Hepatocyte (in vitro differentiated cells): Measurements from ENCODE around the gene NPTX1. TPM values are rescaled to one million over a fixed set of nuclear protein-coding genes. Genes with fewer than 3 reads are reported as not detected.

Source experiments
- DNase-seq: peaks from one replicate; pipeline ENCODE4 v3.0.0-alpha.2; 2016; ENCODE audit warnings: low spot score
- H2AFZ ChIP-seq: fragments of 200-600 bp; sonication (generic); 2 replicates; pipeline ENCODE4 v1.6.0; 2016; ENCODE audit warnings: antibody characterized with exemption, mild to moderate bottlenecking
- H3K27ac ChIP-seq: fragments of 200-600 bp; sonication (generic); 2 replicates; pipeline ENCODE4 v1.5.1; 2016; ENCODE audit warnings: mild to moderate bottlenecking
- H3K27me3 ChIP-seq: fragments of 200-600 bp; sonication (generic); 2 replicates; pipeline ENCODE4 v1.6.1; 2016
- H3K36me3 ChIP-seq: fragments of 200-600 bp; sonication (generic); replicated peaks from 2 replicates; pipeline ENCODE4 v1.5.1; 2016; ENCODE audit warnings: low read depth; ENCODE audit not compliant: insufficient read depth
- H3K4me1 ChIP-seq: fragments of 200-600 bp; sonication (generic); 2 replicates; pipeline ENCODE4 v1.5.1; 2016; ENCODE audit warnings: mild to moderate bottlenecking, moderate library complexity; ENCODE audit not compliant: insufficient read depth
- H3K4me2 ChIP-seq: fragments of 200-600 bp; sonication (generic); 2 replicates; pipeline ENCODE4 v1.6.0; 2016
- H3K4me3 ChIP-seq: fragments of 200-600 bp; sonication (generic); 2 replicates; pipeline ENCODE4 v1.5.1; 2016; ENCODE audit warnings: mild to moderate bottlenecking
- H3K79me2 ChIP-seq: fragments of 200-600 bp; sonication (generic); 2 replicates; pipeline ENCODE4 v1.6.0; 2017; ENCODE audit warnings: mild to moderate bottlenecking
- H3K9me2 ChIP-seq: fragments of 200-600 bp; sonication (generic); replicated peaks from 2 replicates; pipeline ENCODE4 v1.6.0; 2017; ENCODE audit warnings: mild to moderate bottlenecking; ENCODE audit not compliant: insufficient read depth
- H3K9me3 ChIP-seq: fragments of 200-600 bp; sonication (generic); 2 replicates; pipeline ENCODE4 v1.5.1; 2016; ENCODE audit warnings: low read depth, mild to moderate bottlenecking
- H4K20me1 ChIP-seq: fragments of 200-600 bp; sonication (generic); 2 replicates; pipeline ENCODE4 v1.6.0; 2016; ENCODE audit warnings: mild to moderate bottlenecking; ENCODE audit not compliant: insufficient read depth, poor library complexity, severe bottlenecking
- CTCF ChIP-seq: fragments of 200-600 bp; sonication (generic); IDR thresholded peaks from 2 replicates; pipeline ENCODE4 v1.5.1; 2016; ENCODE audit warnings: antibody characterized with exemption, mild to moderate bottlenecking; ENCODE audit not compliant: poor library complexity
- EZH2phosphoT487 ChIP-seq: fragments of 200-600 bp; sonication (generic); IDR thresholded peaks from one replicate; pipeline ENCODE4 v1.6.1; 2018; ENCODE audit warnings: antibody characterized with exemption, mild to moderate bottlenecking, low read depth, moderate library complexity; ENCODE audit not compliant: unreplicated experiment, severe bottlenecking
- whole genome bisulfite sequencing: methylation state at CpG from one replicate; pipeline ENCODE4 v1.1.6; 2016; ENCODE audit warnings: low lambda C conversion rate; ENCODE audit errors: missing lambda C conversion rate; 5-methylcytosine and 5-hydroxymethylcytosine counted together
- microRNA-seq: library from miRNA; unstranded; fragments of <30 nt; microRNA quantifications from one replicate; pipeline ENCODE4, GENCODE V29; 2017
- polyA plus RNA-seq: library from polyadenylated mRNA; unstranded; fragments of >200 nt; fragmentation: Nextera tagmentation; extraction: Ambion mirVana; gene quantifications from 2 replicates; pipeline ENCODE4 v1.2.1, GENCODE V29; 2016
- small RNA-seq: library from RNA; depleted of rRNA; stranded (forward); fragments of <200 nt; gene quantifications from one replicate; pipeline ENCODE3, GENCODE V24; 2014
- total RNA-seq: library from RNA; depleted of rRNA; stranded (reverse); fragments of >200 nt; gene quantifications from 2 replicates; pipeline ENCODE4 v1.2.3, GENCODE V29; 2014

Gene NPTX1
- total and polyA plus RNA-seq, 2 experiments from 2014 or later = 0.70 to 2.1 TPM

GRCh38 chr17:80418589-80418988, 57.8 kb downstream of the NPTX1 start:
- no peaks in the 10 kb centered on the region for H3K36me3 ChIP-seq
- H3K4me1 ChIP-seq = peaks cover 4% of the 10 kb centered on the region
- 97% methylated on average over 11 of the region's 11 CpGs for WGBS
- H3K9me2 ChIP-seq = no peaks in the 10 kb centered on the region
- H3K27ac ChIP-seq = no peak overlapping the region
- no peaks in the 10 kb centered on the region for H3K27me3 ChIP-seq
- H3K4me2 ChIP-seq = no peak overlapping the region
- TF ChIP-seq EZH2phosphoT487 (no peak), CTCF (no peak)
- no peaks in the 10 kb centered on the region for H3K9me3 ChIP-seq
- H3K4me3 ChIP-seq = no peak overlapping the region
- DNase-seq = no peak
- H2AFZ ChIP-seq = no peak overlapping the region
- H4K20me1 ChIP-seq = peaks cover 3% of the 10 kb centered on the region
- H3K79me2 ChIP-seq = peaks cover 28% of the 10 kb centered on the region

Small RNA genes within 50 kb of the gene (microRNA-seq; reads per million reads assigned to microRNA genes)
- gene MIR4730 = not detected

Small RNA genes within 50 kb of the gene (small RNA-seq; reads per million reads assigned to genes)
- gene AC120024.2 (not detected), gene AC120024.3 (not detected), gene MIR4730 (not detected)

Other genes with a start within 250 kb of the NPTX1 start
- gene RNF213, start 215.8 kb downstream of the NPTX1 start, total RNA-seq = 53.1 and 57.4 TPM in 2 replicates
- 21.1 and 32.6 TPM in 2 replicates for gene RNF213, start 215.8 kb downstream of the NPTX1 start, polyA plus RNA-seq
- 14.0 and 21.2 TPM in 2 replicates for gene ENDOV, start 61.4 kb downstream of the NPTX1 start, total RNA-seq
- gene ENDOV, start 61.4 kb downstream of the NPTX1 start, polyA plus RNA-seq = 33.8 and 43.6 TPM in 2 replicates
- 11.9 and 20.6 TPM in 2 replicates for gene RPTOR, start 68.2 kb upstream of the NPTX1 start, total RNA-seq
- 12.5 and 14.1 TPM in 2 replicates for gene RPTOR, start 68.2 kb upstream of the NPTX1 start, polyA plus RNA-seq